ENCODE results near the gene RSPRY1. TPM values are rescaled to one million over a fixed set of nuclear protein-coding genes. Genes with fewer than 3 reads are reported as not detected.

RSPRY1 gene
- total and polyA plus RNA-seq, 2 experiments from 2014 or later: 39.1 to 42.7 TPM

- Histone ChIP-seq H3K9me3 (ENCODE audit: low read depth) (no peaks in the 10 kb centered on the region), H3K9me2 (ENCODE audit: insufficient read depth) (no peaks in the 10 kb centered on the region), H3K27ac (no peak overlapping the region), H3K79me2 (ENCODE audit: insufficient read depth) (peaks cover 20% of the 10 kb centered on the region), H4K20me1 (ENCODE audit: insufficient read depth) (no peaks in the 10 kb centered on the region), H2AFZ (no peak overlapping the region), H3K4me2 (ENCODE audit: unreplicated experiment) (no peak overlapping the region), H3K9ac (no peak overlapping the region), H3F3A (ENCODE audit: insufficient read depth) (no peaks in the 10 kb centered on the region), H3K27me3 (replicated peaks; ENCODE audit: insufficient read depth) (no peaks in the 10 kb centered on the region), H3K36me3 (ENCODE audit: low read depth) (0 out of 2 replicates have a peak, but pooled peaks cover 9% of the 10 kb centered on the region), H3K4me3 (no peak overlapping the region), H3K4me1 (ENCODE audit: insufficient read depth) (no peaks in the 10 kb centered on the region)
- in situ Hi-C loops (cut with MboI): no loop called here
- WGBS, 2 experiments (ENCODE audit: low coverage in 1 of 2, low lambda C conversion rate in 2 of 2, missing lambda C conversion rate in 2 of 2): 70 to 75% methylated on average over 5 of the region's 5 CpGs
- TF ChIP-seq EZH2 (IDR thresholded peaks at IDR 0.05; ENCODE audit: insufficient read depth, poor library complexity, severe bottlenecking): no peak
- no peak for TF ChIP-seq EZH2phosphoT487 (IDR thresholded peaks at IDR 0.05; ENCODE audit: insufficient read depth, low read depth)
- DNase-seq: no peak
Observed at GRCh38 chr16:57172721-57173290, 13.3 kb upstream of the RSPRY1 start.

GRCh38 chr16:57175896-57176295 is 10.2 kb upstream of the RSPRY1 start:
- peak; percentile 36 for DNase-seq
- H3K4me2 ChIP-seq (ENCODE audit: unreplicated experiment): no peak overlapping the region
- no peak overlapping the region for H3K9ac ChIP-seq
- H3K4me1 ChIP-seq (ENCODE audit: insufficient read depth): no peaks in the 10 kb centered on the region
- no peaks in the 10 kb centered on the region for H3K9me3 ChIP-seq (ENCODE audit: low read depth)
- H3K27ac ChIP-seq: no peak overlapping the region
- no peaks in the 10 kb centered on the region for H3F3A ChIP-seq (ENCODE audit: insufficient read depth)
- whole genome bisulfite sequencing, 2 experiments (ENCODE audit: low coverage in 1 of 2, low lambda C conversion rate in 2 of 2, missing lambda C conversion rate in 2 of 2): 80 to 84% methylated on average over 5 of the region's 5 CpGs
- peaks cover 51% of the 10 kb centered on the region for H3K79me2 ChIP-seq (ENCODE audit: insufficient read depth)
- no peaks in the 10 kb centered on the region for H3K27me3 ChIP-seq (replicated peaks; ENCODE audit: insufficient read depth)
- H3K36me3 ChIP-seq (ENCODE audit: low read depth): 0 out of 2 replicates have a peak, but pooled peaks cover 2% of the 10 kb centered on the region
- in situ Hi-C loops (cut with MboI): no loop called here
- H3K4me3 ChIP-seq: no peak overlapping the region
- no peak overlapping the region for H2AFZ ChIP-seq
- H3K9me2 ChIP-seq (ENCODE audit: insufficient read depth): no peaks in the 10 kb centered on the region
- TF ChIP-seq EZH2 (IDR thresholded peaks at IDR 0.05; ENCODE audit: insufficient read depth, poor library complexity, severe bottlenecking) (no peak), EZH2phosphoT487 (IDR thresholded peaks at IDR 0.05; ENCODE audit: insufficient read depth, low read depth) (no peak)
- no peaks in the 10 kb centered on the region for H4K20me1 ChIP-seq (ENCODE audit: insufficient read depth)

DNA sequence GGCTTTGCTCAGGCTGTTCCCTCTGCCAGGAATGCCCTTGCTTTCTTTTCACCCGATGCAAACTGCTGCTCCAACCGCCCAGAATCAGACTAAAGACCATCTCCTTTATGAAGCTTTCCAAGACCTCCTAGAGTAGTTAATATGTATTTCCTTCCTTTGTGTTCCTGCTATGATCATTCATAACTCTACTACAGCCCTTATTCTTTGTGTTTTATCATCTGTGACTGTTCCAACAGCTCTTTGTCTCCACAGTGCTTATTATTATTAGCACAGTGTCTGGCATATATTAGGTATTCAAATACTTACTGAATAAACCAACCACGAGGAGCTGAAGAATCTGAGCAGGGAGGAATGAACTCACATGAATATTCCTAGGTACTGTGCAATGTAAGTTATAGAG is 7.9 kb upstream of the RSPRY1 start:
- H3K4me2 ChIP-seq (ENCODE audit: unreplicated experiment): no peak overlapping the region
- in situ Hi-C loops (cut with MboI): no loop called here
- 92 to 96% methylated on average over 3 of the region's 3 CpGs for WGBS, 2 experiments (ENCODE audit: low coverage in 1 of 2, low lambda C conversion rate in 2 of 2, missing lambda C conversion rate in 2 of 2)
- H2AFZ ChIP-seq: no peak overlapping the region
- H3K9me3 ChIP-seq (ENCODE audit: low read depth): no peaks in the 10 kb centered on the region
- no peaks in the 10 kb centered on the region for H3K4me1 ChIP-seq (ENCODE audit: insufficient read depth)
- H4K20me1 ChIP-seq (ENCODE audit: insufficient read depth): no peaks in the 10 kb centered on the region
- H3K27ac ChIP-seq: no peak overlapping the region
- H3K4me3 ChIP-seq: no peak overlapping the region
- H3K79me2 ChIP-seq (ENCODE audit: insufficient read depth): peaks cover 74% of the 10 kb centered on the region
- TF ChIP-seq EZH2 (IDR thresholded peaks at IDR 0.05; ENCODE audit: insufficient read depth, poor library complexity, severe bottlenecking): no peak
- no peak for TF ChIP-seq EZH2phosphoT487 (IDR thresholded peaks at IDR 0.05; ENCODE audit: insufficient read depth, low read depth)
- no peaks in the 10 kb centered on the region for H3F3A ChIP-seq (ENCODE audit: insufficient read depth)
- no peaks in the 10 kb centered on the region for H3K9me2 ChIP-seq (ENCODE audit: insufficient read depth)
- no peak for DNase-seq
- H3K36me3 ChIP-seq (ENCODE audit: low read depth): no peaks in the 10 kb centered on the region
- H3K27me3 ChIP-seq (replicated peaks; ENCODE audit: insufficient read depth): no peaks in the 10 kb centered on the region
- no peak overlapping the region for H3K9ac ChIP-seq

GRCh38 chr16:57178793-57179212 is 7.3 kb upstream of the RSPRY1 start:
- H3K27me3 ChIP-seq (replicated peaks; ENCODE audit: insufficient read depth): no peaks in the 10 kb centered on the region
- no peak for TF ChIP-seq EZH2 (IDR thresholded peaks at IDR 0.05; ENCODE audit: insufficient read depth, poor library complexity, severe bottlenecking)
- TF ChIP-seq EZH2phosphoT487 (IDR thresholded peaks at IDR 0.05; ENCODE audit: insufficient read depth, low read depth): no peak
- H3K79me2 ChIP-seq (ENCODE audit: insufficient read depth): peaks cover 80% of the 10 kb centered on the region
- H3K4me2 ChIP-seq (ENCODE audit: unreplicated experiment): no peak overlapping the region
- in situ Hi-C loops (cut with MboI): no loop called here
- 70 to 72% methylated on average over 4 of the region's 4 CpGs for WGBS, 2 experiments (ENCODE audit: low coverage in 1 of 2, low lambda C conversion rate in 2 of 2, missing lambda C conversion rate in 2 of 2)
- H3K9ac ChIP-seq: no peak overlapping the region
- no peak overlapping the region for H2AFZ ChIP-seq
- no peaks in the 10 kb centered on the region for H3K4me1 ChIP-seq (ENCODE audit: insufficient read depth)
- H3K9me2 ChIP-seq (ENCODE audit: insufficient read depth): no peaks in the 10 kb centered on the region
- no peaks in the 10 kb centered on the region for H3F3A ChIP-seq (ENCODE audit: insufficient read depth)
- H3K27ac ChIP-seq: no peak overlapping the region
- no peaks in the 10 kb centered on the region for H3K36me3 ChIP-seq (ENCODE audit: low read depth)
- no peaks in the 10 kb centered on the region for H3K9me3 ChIP-seq (ENCODE audit: low read depth)
- DNase-seq: no peak
- no peaks in the 10 kb centered on the region for H4K20me1 ChIP-seq (ENCODE audit: insufficient read depth)
- H3K4me3 ChIP-seq: no peak overlapping the region

All from GM23248 (cell line).